Fibroblast of skin of left biceps (primary cell): ENCODE measurements around the gene PBX4.
"Not testable (repeated sequence)": the region's sequence is repeated elsewhere in the genome, so short reads cannot be mapped to it uniquely, and the experiment has no call there.

Experiments
- DNase-seq, 2 experiments: peaks; one replicate each; pipeline ENCODE4 v3.0.0-alpha.2; 2013; ENCODE audit warnings: low read depth in 2 of 2

The PBX4 gene

GRCh38 chr19:19618219-19619051, at the start of gene PBX4:
TSS of gene PBX4 (minus strand) at chr19:19618687. CDS start at chr19:19618629, 58 bp downstream.
- DNase-seq: peak; percentile 78 to 79

- not testable (repeated sequence) for DNase-seq
Observed at GRCh38 chr19:19665420-19665948, 47.0 kb upstream of the PBX4 start.

GRCh38 chr19:19663256-19664120, 45.0 kb upstream of the PBX4 start, which contains the start of gene ATP13A1:
TSS of gene ATP13A1 (minus strand) at chr19:19663676. CDS start at chr19:19663666, 10 bp downstream.
- DNase-seq: peak; percentile 91 to 94

GRCh38 chr19:19662871-19663255, 44.4 kb upstream of the PBX4 start:
- DNase-seq: no peak

- no peak for DNase-seq
Observed at GRCh38 chr19:19662344-19662743, 43.9 kb upstream of the PBX4 start.

- DNase-seq: no peak
Observed at GRCh38 chr19:19661675-19662251, 43.3 kb upstream of the PBX4 start.

GRCh38 chr19:19661141-19661674, 42.7 kb upstream of the PBX4 start:
- no peak for DNase-seq

- DNase-seq: no peak
Observed at GRCh38 chr19:19659646-19660245, 41.3 kb upstream of the PBX4 start.

- no peak for DNase-seq
Observed at GRCh38 chr19:19657397-19657783, 38.9 kb upstream of the PBX4 start.

- no peak for DNase-seq
Observed at GRCh38 chr19:19656451-19657396, 38.2 kb upstream of the PBX4 start.

- no peak for DNase-seq
Observed at GRCh38 chr19:19655641-19656343, 37.3 kb upstream of the PBX4 start.

- DNase-seq: no peak
Observed at GRCh38 chr19:19655051-19655594, 36.6 kb upstream of the PBX4 start.

- no peak for DNase-seq
Observed at GRCh38 chr19:19654441-19654840, 36.0 kb upstream of the PBX4 start.

GRCh38 chr19:19653597-19654147, 35.2 kb upstream of the PBX4 start:
- no peak for DNase-seq

GRCh38 chr19:19652482-19653295, 34.2 kb upstream of the PBX4 start:
- no peak for DNase-seq

- DNase-seq: no peak
Observed at GRCh38 chr19:19651076-19651475, 32.6 kb upstream of the PBX4 start.

- no peak for DNase-seq
Observed at GRCh38 chr19:19650331-19650730, 31.8 kb upstream of the PBX4 start.

- no peak for DNase-seq
Observed at GRCh38 chr19:19649580-19649995, 31.1 kb upstream of the PBX4 start.
